Ectodermal cell (in vitro differentiated cells): ENCODE results near the gene IFT74.
"Not testable (repeated sequence)": the region's sequence is repeated elsewhere in the genome, so short reads cannot be mapped to it uniquely, and the experiment has no call there.

Experiments
- H3K27ac ChIP-seq: 2 replicates; pipeline ENCODE4 v1.7.0; 2013; ENCODE audit warnings: mild to moderate bottlenecking, low read depth, low read length; ENCODE audit not compliant: insufficient read depth, poor library complexity, severe bottlenecking
- H3K27me3 ChIP-seq: 2 replicates; pipeline ENCODE4 v1.7.0; 2013; ENCODE audit warnings: mild to moderate bottlenecking, low read length; ENCODE audit not compliant: insufficient read depth, control insufficient read depth, poor library complexity, severe bottlenecking
- H3K36me3 ChIP-seq: one replicate; pipeline ENCODE4 v1.7.0; 2013; ENCODE audit warnings: low read length; ENCODE audit not compliant: control insufficient read depth, insufficient read depth
- H3K4me1 ChIP-seq: one replicate; pipeline ENCODE4 v1.7.0; 2013; ENCODE audit warnings: low read length; ENCODE audit not compliant: control insufficient read depth, insufficient read depth
- H3K4me3 ChIP-seq: 2 replicates; pipeline ENCODE4 v1.7.0; 2013; ENCODE audit warnings: low read depth, low read length, control low read depth; ENCODE audit not compliant: insufficient read depth
- H3K9me3 ChIP-seq: 2 replicates; pipeline ENCODE4 v1.7.0; 2013; ENCODE audit warnings: mild to moderate bottlenecking, low read length, moderate library complexity; ENCODE audit not compliant: control insufficient read depth
- WGBS, 2 experiments: methylation state at CpG; one replicate each; pipeline ENCODE4 v1.1.7; 2013; ENCODE audit warnings: missing lambda C conversion rate in 2 of 2; 5-methylcytosine and 5-hydroxymethylcytosine counted together

IFT74 gene

GRCh38 chr9:27093384-27094067, 137.3 kb downstream of the IFT74 start:
- not testable (repeated sequence) for H3K36me3 ChIP-seq
- 94 to 96% methylated on average over 17 of the region's 17 CpGs for WGBS, 2 experiments

GRCh38 chr9:27094640-27095298, 138.6 kb downstream of the IFT74 start:
- H3K4me3 ChIP-seq: no peak overlapping the region
- no peaks in the 10 kb centered on the region for H3K9me3 ChIP-seq
- no peak overlapping the region for H3K27ac ChIP-seq
- WGBS, 2 experiments: 83 to 90% methylated on average over 3 of the region's 3 CpGs
- no peaks in the 10 kb centered on the region for H3K27me3 ChIP-seq
- H3K36me3 ChIP-seq: no peaks in the 10 kb centered on the region
- no peaks in the 10 kb centered on the region for H3K4me1 ChIP-seq

More at GRCh38 chr9:27093384-27094067, 137.3 kb downstream of the IFT74 start:
- H3K4me1 ChIP-seq, H3K9me3 ChIP-seq, H3K4me3 ChIP-seq, H3K27ac ChIP-seq, H3K27me3 ChIP-seq: not testable (repeated sequence)

GRCh38 chr9:27107241-27107640, 151.0 kb downstream of the IFT74 start:
- no peak overlapping the region for H3K4me3 ChIP-seq
- no peaks in the 10 kb centered on the region for H3K36me3 ChIP-seq
- peaks cover 4% of the 10 kb centered on the region for H3K4me1 ChIP-seq
- no peak overlapping the region for H3K27ac ChIP-seq
- 94 to 95% methylated on average over 2 of the region's 2 CpGs for WGBS, 2 experiments
- no peaks in the 10 kb centered on the region for H3K27me3 ChIP-seq
- H3K9me3 ChIP-seq: no peaks in the 10 kb centered on the region

- peak within 1 kb of the TSS; percentile 45 for H3K4me3 ChIP-seq
Measured at GRCh38 chr9:27108981-27109541, 152.8 kb downstream of the IFT74 start, which contains the start of gene TEK. TEK (plus strand) TSS chr9:27109225; CDS start chr9:27109591, 366 bp downstream.

GRCh38 chr9:27109621-27110020, 153.4 kb downstream of the IFT74 start:
- Histone ChIP-seq H3K27ac (peak overlapping the region; percentile 57), H3K36me3 (no peaks in the 10 kb centered on the region), H3K9me3 (no peaks in the 10 kb centered on the region), H3K4me3 (peak overlapping the region; percentile 45), H3K27me3 (no peaks in the 10 kb centered on the region), H3K4me1 (peaks cover 4% of the 10 kb centered on the region)
- whole genome bisulfite sequencing, 2 experiments: 67 to 73% methylated on average over 2 of the region's 2 CpGs

More at GRCh38 chr9:27108981-27109541, 152.8 kb downstream of the IFT74 start, which contains the start of gene TEK:
- no peaks in the 10 kb centered on the region for H3K36me3 ChIP-seq
- H3K27me3 ChIP-seq: no peaks in the 10 kb centered on the region
- H3K27ac ChIP-seq: peak within 1 kb of the TSS; percentile 57
- no peaks in the 10 kb centered on the region for H3K9me3 ChIP-seq
- H3K4me1 ChIP-seq: peaks cover 4% of the 10 kb centered on the region
- WGBS, 2 experiments: 24 to 39% methylated on average over 9 of the region's 9 CpGs

GRCh38 chr9:27110181-27110580, 154.0 kb downstream of the IFT74 start:
- Histone ChIP-seq H3K4me3 (peak overlapping the region; percentile 45), H3K27ac (no peak overlapping the region)
- 0% methylated on average over 1 of the region's 4 CpGs for WGBS, 2 experiments

GRCh38 chr9:27112235-27112634, 156.0 kb downstream of the IFT74 start:
- H3K4me3 ChIP-seq: no peak overlapping the region
- H3K27ac ChIP-seq: no peak overlapping the region
- 62 to 64% methylated on average over 2 of the region's 2 CpGs for WGBS, 2 experiments
- no peaks in the 10 kb centered on the region for H3K36me3 ChIP-seq
- peaks cover 4% of the 10 kb centered on the region for H3K4me1 ChIP-seq
- no peaks in the 10 kb centered on the region for H3K9me3 ChIP-seq
- H3K27me3 ChIP-seq: no peaks in the 10 kb centered on the region

More at GRCh38 chr9:27110181-27110580, 154.0 kb downstream of the IFT74 start:
- Histone ChIP-seq H3K36me3 (no peaks in the 10 kb centered on the region), H3K4me1 (peaks cover 4% of the 10 kb centered on the region), H3K9me3 (no peaks in the 10 kb centered on the region), H3K27me3 (no peaks in the 10 kb centered on the region)
